Neural progenitor cell (in vitro differentiated cells): ENCODE measurements around the gene CLEC2B. TPM values are rescaled to one million over a fixed set of nuclear protein-coding genes. Genes with fewer than 3 reads are reported as not detected.
A peak's percentile ranks its signal among the peaks of the same experiment; 100 is the strongest.

Source experiments
- DNase-seq: peaks from one replicate; pipeline ENCODE4 v3.0.0-alpha.2; 2016; ENCODE audit warnings: low spot score
- H2AFZ ChIP-seq: fragments of 200-600 bp; sonication (generic); replicated peaks from 2 replicates; pipeline ENCODE4 v1.6.1; 2016; ENCODE audit warnings: antibody characterized with exemption
- H3F3A ChIP-seq: fragments of 200-600 bp; sonication (generic); 2 replicates; pipeline ENCODE4 v1.6.1; 2016; ENCODE audit warnings: antibody characterized with exemption, low read depth
- H3K27ac ChIP-seq: fragments of 200-600 bp; sonication (generic); 2 replicates; pipeline ENCODE4 v1.5.1; 2016; ENCODE audit warnings: mild to moderate bottlenecking
- H3K27me3 ChIP-seq: fragments of 200-600 bp; sonication (generic); 2 replicates; pipeline ENCODE4 v1.6.1; 2016; ENCODE audit warnings: mild to moderate bottlenecking, moderate library complexity
- H3K36me3 ChIP-seq: fragments of 200-600 bp; sonication (generic); 2 replicates; pipeline ENCODE4 v1.5.1; 2016
- H3K4me1 ChIP-seq: fragments of 200-600 bp; sonication (generic); 2 replicates; pipeline ENCODE4 v1.6.1; 2016; ENCODE audit warnings: mixed run types
- H3K4me2 ChIP-seq: fragments of 200-600 bp; sonication (generic); 2 replicates; pipeline ENCODE4 v1.6.1; 2016
- H3K4me3 ChIP-seq: fragments of 200-600 bp; sonication (generic); 2 replicates; pipeline ENCODE4 v1.5.1; 2016
- H3K79me2 ChIP-seq: fragments of 200-600 bp; sonication (generic); 2 replicates; pipeline ENCODE4 v1.6.1; 2016; ENCODE audit warnings: low read depth
- H3K9ac ChIP-seq: fragments of 200-600 bp; sonication (generic); 2 replicates; pipeline ENCODE4 v1.6.1; 2016
- H3K9me3 ChIP-seq: fragments of 200-600 bp; sonication (generic); 2 replicates; pipeline ENCODE4 v1.5.1; 2016; ENCODE audit warnings: low read depth
- H4K20me1 ChIP-seq: fragments of 200-600 bp; sonication (generic); 2 replicates; pipeline ENCODE4 v1.6.1; 2016; ENCODE audit warnings: low read depth
- H3K27ac Mint-ChIP-seq: 3 replicates; pipeline ENCODE4 v1.8.0; 2021; ENCODE audit warnings: mixed read lengths
- H3K27me3 Mint-ChIP-seq: 2 replicates; pipeline ENCODE4 v1.8.0; 2022; ENCODE audit warnings: low read depth, mild to moderate bottlenecking, inconsistent platforms, moderate library complexity, mixed read lengths; ENCODE audit not compliant: insufficient read depth
- H3K36me3 Mint-ChIP-seq: 3 replicates; pipeline ENCODE4 v1.8.0; 2021; ENCODE audit warnings: mixed read lengths
- H3K4me1 Mint-ChIP-seq: 3 replicates; pipeline ENCODE4 v1.8.0; 2021; ENCODE audit warnings: mixed read lengths
- H3K4me3 Mint-ChIP-seq: 3 replicates; pipeline ENCODE4 v1.8.0; 2021; ENCODE audit warnings: mild to moderate bottlenecking, moderate library complexity, mixed read lengths
- H3K9me3 Mint-ChIP-seq: 3 replicates; pipeline ENCODE4 v1.8.0; 2020; ENCODE audit warnings: mixed read lengths
- EZH2 ChIP-seq: fragments of 200-600 bp; sonication (generic); IDR thresholded peaks from 2 replicates; pipeline ENCODE4 v1.6.1; 2017; ENCODE audit warnings: antibody characterized with exemption, mild to moderate bottlenecking, moderate library complexity
- EZH2phosphoT487 ChIP-seq: fragments of 200-600 bp; sonication (generic); IDR thresholded peaks from 2 replicates; pipeline ENCODE4 v1.6.1; 2017; ENCODE audit warnings: antibody characterized with exemption
- total RNA-seq: library from RNA; depleted of rRNA; stranded (reverse); fragments of >200 nt; gene quantifications from 2 replicates; pipeline ENCODE4 v1.2.3, GENCODE V29; 2015; ENCODE audit warnings: low replicate concordance
- TF ChIP-seq, protein P1 (sequence below): fragments of 200-600 bp; sonication (generic); IDR thresholded peaks from 2 replicates; pipeline ENCODE4 v1.5.1; 2017; ENCODE audit warnings: antibody characterized with exemption, mild to moderate bottlenecking

CLEC2B gene
- total RNA-seq, 1 donor from 2014 or later: 1.0 TPM

DNA sequence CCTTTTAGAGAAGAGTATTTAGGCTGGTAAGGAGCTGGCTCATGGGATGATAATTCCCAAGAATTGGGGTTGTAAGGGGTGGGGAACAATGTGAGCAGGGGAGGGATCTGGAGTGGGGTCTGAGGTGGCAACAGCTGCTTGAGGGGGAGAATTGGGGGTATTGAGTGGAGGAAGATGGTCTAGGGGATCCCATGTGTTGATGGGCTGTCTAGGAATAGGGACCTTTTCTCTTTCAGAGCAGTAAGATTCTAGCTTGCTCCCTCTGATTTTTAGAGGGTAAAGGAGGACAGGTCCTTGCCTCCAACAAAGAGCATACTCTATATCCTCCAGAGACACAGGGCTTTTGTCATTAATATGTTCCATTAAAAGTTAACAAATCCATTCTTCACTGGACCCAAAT is 40.6 kb upstream of the CLEC2B start:
- TF ChIP-seq, protein P1, sequence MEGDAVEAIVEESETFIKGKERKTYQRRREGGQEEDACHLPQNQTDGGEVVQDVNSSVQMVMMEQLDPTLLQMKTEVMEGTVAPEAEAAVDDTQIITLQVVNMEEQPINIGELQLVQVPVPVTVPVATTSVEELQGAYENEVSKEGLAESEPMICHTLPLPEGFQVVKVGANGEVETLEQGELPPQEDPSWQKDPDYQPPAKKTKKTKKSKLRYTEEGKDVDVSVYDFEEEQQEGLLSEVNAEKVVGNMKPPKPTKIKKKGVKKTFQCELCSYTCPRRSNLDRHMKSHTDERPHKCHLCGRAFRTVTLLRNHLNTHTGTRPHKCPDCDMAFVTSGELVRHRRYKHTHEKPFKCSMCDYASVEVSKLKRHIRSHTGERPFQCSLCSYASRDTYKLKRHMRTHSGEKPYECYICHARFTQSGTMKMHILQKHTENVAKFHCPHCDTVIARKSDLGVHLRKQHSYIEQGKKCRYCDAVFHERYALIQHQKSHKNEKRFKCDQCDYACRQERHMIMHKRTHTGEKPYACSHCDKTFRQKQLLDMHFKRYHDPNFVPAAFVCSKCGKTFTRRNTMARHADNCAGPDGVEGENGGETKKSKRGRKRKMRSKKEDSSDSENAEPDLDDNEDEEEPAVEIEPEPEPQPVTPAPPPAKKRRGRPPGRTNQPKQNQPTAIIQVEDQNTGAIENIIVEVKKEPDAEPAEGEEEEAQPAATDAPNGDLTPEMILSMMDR: no peak
- no peak for TF ChIP-seq EZH2phosphoT487
- no peak for TF ChIP-seq EZH2
- H3K9ac ChIP-seq: peak overlapping the region; percentile 93

DNA sequence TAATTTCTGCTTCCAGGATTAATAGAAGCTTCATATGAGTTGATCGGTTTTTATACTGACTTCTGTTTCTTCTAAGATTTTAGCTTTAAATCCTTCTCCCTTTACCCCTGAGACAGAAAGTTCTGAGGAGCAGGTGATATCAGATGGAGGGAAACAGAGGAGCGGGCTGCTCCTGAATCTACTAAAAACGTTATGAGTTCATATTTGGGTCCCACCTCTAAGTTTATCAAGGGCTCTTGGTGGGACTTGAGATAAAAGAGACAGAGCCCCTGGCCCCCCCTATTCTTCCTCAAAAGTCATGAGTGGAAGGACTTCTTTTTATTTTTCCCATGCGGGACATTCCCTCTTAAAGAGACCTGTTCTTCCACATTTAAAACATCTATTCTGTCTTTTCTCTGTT is 39.2 kb upstream of the CLEC2B start:
- H3K4me3 Mint-ChIP-seq: no peak overlapping the region

More for the DNA sequence above, 40.6 kb upstream of the CLEC2B start:
- H3K4me1 Mint-ChIP-seq: no peaks in the 10 kb centered on the region
- Histone ChIP-seq H4K20me1 (peaks cover 48% of the 10 kb centered on the region), H3K4me2 (peak overlapping the region; percentile 71), H3K4me3 (peak overlapping the region; percentile 54), H3F3A (peaks cover 54% of the 10 kb centered on the region), H3K27me3 (no peaks in the 10 kb centered on the region), H3K79me2 (peaks cover 61% of the 10 kb centered on the region), H3K36me3 (no peaks in the 10 kb centered on the region), H3K27ac (peak overlapping the region; percentile 99), H2AFZ (no peak overlapping the region), H3K4me1 (peaks cover 9% of the 10 kb centered on the region), H3K9me3 (no peaks in the 10 kb centered on the region)
- no peak overlapping the region for H3K27ac Mint-ChIP-seq
- DNase-seq: no peak
- H3K4me3 Mint-ChIP-seq: no peak overlapping the region
- peaks cover 25% of the 10 kb centered on the region for H3K9me3 Mint-ChIP-seq
- peaks cover 2% of the 10 kb centered on the region for H3K36me3 Mint-ChIP-seq
- H3K27me3 Mint-ChIP-seq: peaks cover 9% of the 10 kb centered on the region

DNA sequence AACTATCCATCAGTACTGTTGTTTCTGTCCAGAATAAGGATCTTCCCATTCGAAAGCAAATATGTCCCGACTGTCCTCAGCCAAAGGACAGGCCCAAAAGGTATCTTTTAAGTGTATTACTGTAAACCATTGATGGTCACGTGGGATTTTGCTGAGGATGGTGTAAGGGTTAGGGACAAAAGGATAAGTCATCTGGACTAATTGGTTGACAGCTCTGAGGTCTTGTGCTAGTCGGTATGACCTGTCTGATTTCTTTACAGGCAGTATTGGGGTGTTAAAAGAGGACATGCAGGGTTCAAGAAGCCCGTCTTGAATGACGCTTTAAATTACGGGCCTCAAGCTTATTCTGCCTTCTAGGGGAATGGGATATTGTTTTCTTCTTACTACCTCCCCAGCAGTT is 38.6 kb upstream of the CLEC2B start:
- Histone ChIP-seq H2AFZ (no peak overlapping the region), H3F3A (peaks cover 72% of the 10 kb centered on the region), H3K4me1 (peaks cover 20% of the 10 kb centered on the region), H3K4me3 (peak overlapping the region; percentile 54), H3K4me2 (peak overlapping the region; percentile 71), H3K9me3 (no peaks in the 10 kb centered on the region), H3K79me2 (peaks cover 81% of the 10 kb centered on the region), H4K20me1 (peaks cover 68% of the 10 kb centered on the region), H3K27ac (no peak overlapping the region), H3K27me3 (no peaks in the 10 kb centered on the region), H3K9ac (no peak overlapping the region), H3K36me3 (no peaks in the 10 kb centered on the region)
- Mint-ChIP-seq H3K36me3 (peaks cover 2% of the 10 kb centered on the region), H3K4me1 (no peaks in the 10 kb centered on the region), H3K4me3 (no peak overlapping the region), H3K27me3 (peaks cover 8% of the 10 kb centered on the region), H3K9me3 (peaks cover 32% of the 10 kb centered on the region), H3K27ac (no peak overlapping the region)
- DNase-seq: no peak
- TF ChIP-seq EZH2phosphoT487: no peak
- no peak for TF ChIP-seq EZH2
- TF ChIP-seq, protein P1: no peak

More for the DNA sequence above, 39.2 kb upstream of the CLEC2B start:
- peaks cover 9% of the 10 kb centered on the region for H3K27me3 Mint-ChIP-seq
- Histone ChIP-seq H3K27me3 (no peaks in the 10 kb centered on the region), H3K9ac (no peak overlapping the region), H3K4me3 (peak overlapping the region; percentile 54), H4K20me1 (peaks cover 62% of the 10 kb centered on the region), H3F3A (peaks cover 66% of the 10 kb centered on the region), H2AFZ (no peak overlapping the region), H3K27ac (no peak overlapping the region), H3K4me1 (peaks cover 14% of the 10 kb centered on the region), H3K36me3 (no peaks in the 10 kb centered on the region), H3K79me2 (peaks cover 75% of the 10 kb centered on the region), H3K9me3 (no peaks in the 10 kb centered on the region), H3K4me2 (peak overlapping the region; percentile 71)
- DNase-seq: no peak
- peaks cover 29% of the 10 kb centered on the region for H3K9me3 Mint-ChIP-seq
- no peaks in the 10 kb centered on the region for H3K4me1 Mint-ChIP-seq
- no peak overlapping the region for H3K27ac Mint-ChIP-seq
- TF ChIP-seq EZH2phosphoT487 (no peak), EZH2 (no peak)
- TF ChIP-seq, protein P1: no peak
- peaks cover 2% of the 10 kb centered on the region for H3K36me3 Mint-ChIP-seq
